Lower leg skin (tissue), 4 donors: ENCODE measurements around the gene SEC16A. TPM values are rescaled to one million over a fixed set of nuclear protein-coding genes. Genes with fewer than 3 reads are reported as not detected.

Experiments used
- DNase-seq, 2 donors: peaks; one replicate each; pipeline ENCODE4 v3.0.0-alpha.2; 2019; ENCODE audit warnings: low spot score in 2 of 2
- H3K4me3 ChIP-seq: fragments of 200-600 bp; sonication (generic); 2 replicates; pipeline ENCODE4 v1.5.1; 2017; ENCODE audit warnings: mild to moderate bottlenecking, low read depth; ENCODE audit not compliant: poor library complexity, severe bottlenecking
- CTCF ChIP-seq, 3 donors: fragments of 450-650 bp; IDR thresholded peaks; one replicate each; pipeline ENCODE4 v1.5.1; 2016; ENCODE audit warnings: antibody characterized with exemption in 3 of 3, mild to moderate bottlenecking in 3 of 3, moderate library complexity in 2 of 3
- POLR2A ChIP-seq, 2 donors: fragments of 450-650 bp; IDR thresholded peaks; one replicate each; pipeline ENCODE4 v1.6.1; 2016 to 2017; ENCODE audit warnings: antibody characterized with exemption in 2 of 2, mild to moderate bottlenecking in 1 of 2, moderate library complexity in 1 of 2
- WGBS, 2 donors: methylation state at CpG; one replicate each; pipeline ENCODE4 v1.1.5; 2018; 5-methylcytosine and 5-hydroxymethylcytosine counted together
- intact Hi-C: fragments of 100-400 bp; cut with DNase I; formaldehyde crosslinking; loops from one replicate; pipeline ENCODE4 v1.15.0; 2023; ENCODE audit warnings: low total_unique reads
- total RNA-seq, 4 donors: library from RNA; depleted of rRNA; stranded (reverse); fragments of >200 nt; gene quantifications; one replicate each; pipeline ENCODE4 v1.1.0, GENCODE V29; 2016

Gene SEC16A
- total RNA-seq, 4 donors from 2014 or later: 58.4 to 77.8 (median 58.5) TPM

GRCh38 chr9:136454026-136454796, 28.6 kb downstream of the SEC16A start:
- intact Hi-C loops: no loop called here
- 89 to 91% methylated on average over 25 of the region's 25 CpGs for WGBS, 2 donors
- TF ChIP-seq POLR2A (IDR thresholded peaks at IDR 0.05): no peak
- no peak for TF ChIP-seq CTCF (IDR thresholded peaks at IDR 0.05)
- H3K4me3 ChIP-seq: no peak overlapping the region
- no peak for DNase-seq

GRCh38 chr9:136453326-136453725, 29.5 kb downstream of the SEC16A start:
- DNase-seq: no peak
- no peak overlapping the region for H3K4me3 ChIP-seq
- no peak for TF ChIP-seq POLR2A (IDR thresholded peaks at IDR 0.05)
- no peak for TF ChIP-seq CTCF (IDR thresholded peaks at IDR 0.05)
- 90 to 91% methylated on average over 11 of the region's 11 CpGs for WGBS, 2 donors
- intact Hi-C loops: no loop called here

GRCh38 chr9:136451221-136451877, 31.5 kb downstream of the SEC16A start:
- intact Hi-C loops: no loop called here
- TF ChIP-seq POLR2A (IDR thresholded peaks at IDR 0.05) (no peak), CTCF (IDR thresholded peaks at IDR 0.05) (no peak)
- H3K4me3 ChIP-seq: no peak overlapping the region
- no peak for DNase-seq
- WGBS, 2 donors: 89 to 92% methylated on average over 26 of the region's 26 CpGs

GRCh38 chr9:136448655-136449054, 34.2 kb downstream of the SEC16A start:
- WGBS, 2 donors: 85 to 92% methylated on average over 3 of the region's 3 CpGs
- no peak for DNase-seq
- intact Hi-C loops: no loop called here
- H3K4me3 ChIP-seq: no peak overlapping the region
- TF ChIP-seq POLR2A (IDR thresholded peaks at IDR 0.05): no peak
- no peak for TF ChIP-seq CTCF (IDR thresholded peaks at IDR 0.05)

GRCh38 chr9:136447173-136447778, 35.6 kb downstream of the SEC16A start:
- TF ChIP-seq CTCF (IDR thresholded peaks at IDR 0.05) (no peak), POLR2A (IDR thresholded peaks at IDR 0.05) (no peak)
- intact Hi-C loops: no loop called here
- H3K4me3 ChIP-seq: no peak overlapping the region
- 92 to 94% methylated on average over 25 to 27 of the region's 27 CpGs for WGBS, 2 donors
- DNase-seq: no peak
